Fibroblast of skin of left quadriceps (primary cell): ENCODE data around the gene EVPLL.
"Not testable (repeated sequence)": the region's sequence is repeated elsewhere in the genome, so short reads cannot be mapped to it uniquely, and the experiment has no call there.

Source experiments
- DNase-seq, 2 experiments: peaks; one replicate each; pipeline ENCODE4 v3.0.0-alpha.2; 2013; ENCODE audit warnings: low read depth in 2 of 2

Gene EVPLL

DNA sequence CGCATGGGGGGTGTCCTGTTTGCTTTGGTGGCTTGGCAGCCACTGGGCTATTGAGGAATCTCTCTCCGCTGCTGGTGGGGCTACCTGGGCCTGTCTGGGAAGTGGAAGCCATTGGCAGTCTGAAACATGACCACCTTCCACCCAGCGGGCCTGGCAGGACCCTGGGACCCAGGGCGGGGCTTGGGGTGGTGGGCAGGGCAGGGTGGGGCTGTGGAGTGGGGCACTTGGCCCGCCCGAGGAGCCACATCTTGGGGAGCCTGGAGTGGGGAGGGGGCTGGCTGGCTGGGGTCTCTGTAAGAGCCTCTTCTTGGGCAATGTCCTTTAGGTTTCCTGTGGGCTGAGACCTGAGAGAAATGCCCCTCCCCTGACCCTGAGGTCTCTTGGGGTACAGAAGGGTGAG lies 48.0 kb downstream of the EVPLL start:
- DNase-seq, result not testable (repeated sequence)

DNA sequence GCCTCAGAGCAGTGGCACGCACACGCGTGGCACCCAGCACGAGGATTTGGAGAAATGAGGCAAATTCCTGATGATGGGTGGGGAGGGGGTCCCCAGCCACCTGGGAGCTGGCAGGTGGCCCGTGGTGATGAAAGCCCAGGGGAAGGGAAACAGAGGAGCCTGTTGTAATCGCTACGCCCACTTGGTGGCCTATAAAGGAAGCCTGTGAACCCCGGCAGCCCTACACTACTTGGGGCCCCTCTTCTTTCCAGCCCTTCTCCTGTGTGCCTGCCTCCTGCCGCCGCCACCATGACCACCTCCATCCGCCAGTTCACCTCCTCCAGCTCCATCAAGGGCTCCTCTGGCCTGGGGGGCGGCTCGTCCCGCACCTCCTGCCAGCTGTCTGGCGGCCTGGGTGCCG lies 49.1 kb downstream of the EVPLL start:
- not testable (repeated sequence) for DNase-seq

DNA sequence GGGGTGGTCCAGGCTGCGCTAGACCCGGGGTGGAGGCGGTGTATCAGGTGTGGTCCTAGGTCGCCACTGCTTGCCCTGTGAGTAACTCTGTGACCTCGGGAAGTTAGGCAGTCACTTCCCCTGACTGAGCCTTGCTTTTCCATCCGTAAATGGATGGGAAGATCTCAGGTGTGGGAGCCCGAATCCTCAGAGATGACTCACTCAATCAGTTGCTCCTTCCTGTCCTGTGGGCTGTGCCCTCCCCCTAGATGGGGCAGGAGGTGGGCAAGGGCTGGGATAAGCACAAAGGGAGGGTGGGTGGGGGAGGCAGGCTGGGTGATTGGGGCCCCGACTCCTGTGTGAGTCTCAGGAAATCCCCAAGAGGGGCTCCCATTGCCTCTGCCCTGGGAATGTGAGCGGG lies 54.6 kb downstream of the EVPLL start:
- DNase-seq, result not testable (repeated sequence)
